OCI-LY7 (cell line): ENCODE results near the gene PSD2. TPM values are rescaled to one million over a fixed set of nuclear protein-coding genes. Genes with fewer than 3 reads are reported as not detected.

Source experiments
- BruUV-seq: library from RNA; stranded (reverse); fragments of 400-500 nt; replicated peaks from 2 replicates; lab custom pipeline; 2021; lab: Mats Ljungman, UMichigan
- CTCF ChIA-PET: fragments of 300-600 bp; sonication (Branson Sonifier 250); formaldehyde crosslinking; loops from one replicate; lab custom pipeline; 2022; ENCODE audit warnings: antibody characterized with exemption; ENCODE audit not compliant: unreplicated experiment; lab: Charles Lee
- POLR2A ChIA-PET: fragments of 300-600 bp; sonication (Branson Sonifier 250); formaldehyde crosslinking; loops from one replicate; lab custom pipeline; 2022; ENCODE audit warnings: antibody characterized with exemption; lab: Charles Lee
- DNase-seq: peaks from one replicate; pipeline ENCODE4 v3.0.0-alpha.2; 2015; ENCODE audit warnings: low spot score
- H2AFZ ChIP-seq: fragments of 200-600 bp; sonication (generic), shearing (Covaris generic); 2 replicates; pipeline ENCODE4 v1.6.1; 2014; ENCODE audit warnings: mild to moderate bottlenecking, antibody characterized with exemption, low read length, moderate library complexity
- H3K27ac ChIP-seq: fragments of 200-600 bp; sonication (generic); 2 replicates; pipeline ENCODE4 v1.5.1; 2014; ENCODE audit warnings: mixed run types, low read depth, mild to moderate bottlenecking, moderate library complexity, low read length, inconsistent platforms; ENCODE audit not compliant: poor library complexity, severe bottlenecking
- H3K36me3 ChIP-seq: fragments of 200-600 bp; sonication (generic); 2 replicates; pipeline ENCODE4 v1.6.1; 2014; ENCODE audit warnings: mild to moderate bottlenecking, antibody characterized with exemption, low read length, moderate library complexity, mixed read lengths; ENCODE audit not compliant: insufficient read depth
- H3K4me1 ChIP-seq: fragments of 200-600 bp; sonication (generic); 2 replicates; pipeline ENCODE4 v1.5.1; 2014; ENCODE audit warnings: mild to moderate bottlenecking, low read length; ENCODE audit not compliant: insufficient read depth, poor library complexity, severe bottlenecking
- H3K4me2 ChIP-seq: fragments of 200-600 bp; sonication (generic); 2 replicates; pipeline ENCODE4 v1.6.1; 2014; ENCODE audit warnings: mild to moderate bottlenecking, low read length
- H3K4me3 ChIP-seq: fragments of 200-600 bp; sonication (generic); 2 replicates; pipeline ENCODE4 v1.5.1; 2014; ENCODE audit warnings: mild to moderate bottlenecking, low read depth, low read length; ENCODE audit not compliant: poor library complexity, severe bottlenecking
- H3K79me2 ChIP-seq: fragments of 200-600 bp; sonication (generic); 2 replicates; pipeline ENCODE4 v1.6.1; 2016; ENCODE audit warnings: low read depth, mild to moderate bottlenecking, low read length, moderate library complexity, mixed read lengths; ENCODE audit not compliant: insufficient read depth
- H3K9me2 ChIP-seq: fragments of 200-600 bp; sonication (generic); 2 replicates; pipeline ENCODE4 v1.6.1; 2016; ENCODE audit warnings: mild to moderate bottlenecking, low read length, mixed read lengths; ENCODE audit not compliant: insufficient read depth
- H3K9me3 ChIP-seq: fragments of 200-600 bp; sonication (generic); 2 replicates; pipeline ENCODE4 v1.6.1; 2014; ENCODE audit warnings: mild to moderate bottlenecking, mixed run types, low read length, mixed read lengths
- H4K20me1 ChIP-seq: fragments of 200-600 bp; sonication (generic); 2 replicates; pipeline ENCODE4 v1.6.1; 2014; ENCODE audit warnings: mild to moderate bottlenecking, antibody characterized with exemption, low read length, moderate library complexity, mixed read lengths; ENCODE audit not compliant: insufficient read depth
- EZH2phosphoT487 ChIP-seq: fragments of 200-600 bp; sonication (generic); IDR thresholded peaks from 2 replicates; pipeline ENCODE4 v1.6.1; 2018; ENCODE audit warnings: low read depth, borderline replicate concordance, mild to moderate bottlenecking, mixed run types, antibody characterized with exemption, low read length, moderate library complexity, mixed read lengths
- intact Hi-C: fragments of 100-400 bp; cut with micrococcal nuclease; formaldehyde crosslinking; loops from one replicate; pipeline ENCODE4 v1.10.0; 2022; ENCODE audit not compliant: unreplicated experiment
- total RNA-seq, 2 experiments: library from RNA; depleted of rRNA in 1 of 2; stranded (reverse); fragments of >200 nt in 1 of 2; shearing (Covaris generic) in 1 of 2; gene quantifications; 2 replicates each; pipeline ENCODE4 v1.2.3, GENCODE V29; 2014 to 2022
- TF ChIP-seq, protein P1 (sequence below): fragments of 200-600 bp; sonication (generic); conservative IDR thresholded peaks from 2 replicates; pipeline ENCODE4 v1.5.1; 2014; ENCODE audit warnings: mild to moderate bottlenecking, antibody characterized with exemption, low read length, moderate library complexity, mixed read lengths

The PSD2 gene
- total RNA-seq, 2 experiments from 2014 or later, result 0.11 to 0.13 TPM

DNA sequence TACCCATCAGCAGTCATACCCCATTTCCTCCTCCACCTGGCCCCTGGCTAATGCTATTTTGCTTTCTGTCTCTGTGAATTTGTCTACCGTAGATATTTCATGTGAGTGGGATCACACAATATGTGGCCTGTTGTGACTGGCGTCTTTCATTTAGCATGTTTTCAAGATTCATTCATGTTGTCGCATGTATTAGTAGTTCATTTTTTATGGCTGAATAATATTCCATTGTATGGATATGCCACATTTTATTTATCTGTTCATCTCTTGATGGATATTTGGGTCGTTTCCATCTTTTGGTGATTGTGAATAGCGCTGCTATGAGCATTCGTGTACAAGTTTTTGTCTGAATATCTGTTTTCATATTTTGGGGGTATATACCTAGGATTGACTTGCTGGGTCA lies 33.9 kb downstream of the PSD2 start:
- BruUV-seq, result no TSS peak
- no peaks in the 10 kb centered on the region for H4K20me1 ChIP-seq
- CTCF ChIA-PET, result no interaction called here
- no peaks in the 10 kb centered on the region for H3K4me1 ChIP-seq
- H3K4me3 ChIP-seq, result no peak overlapping the region
- H2AFZ ChIP-seq, result no peak overlapping the region
- H3K4me2 ChIP-seq, result no peak overlapping the region
- POLR2A ChIA-PET, result no interaction called here
- H3K9me2 ChIP-seq, result no peaks in the 10 kb centered on the region
- H3K9me3 ChIP-seq, result no peaks in the 10 kb centered on the region
- H3K27ac ChIP-seq, result no peak overlapping the region
- intact Hi-C loops, result no loop called here
- DNase-seq, result no peak
- H3K79me2 ChIP-seq, result no peaks in the 10 kb centered on the region
- H3K36me3 ChIP-seq, result no peaks in the 10 kb centered on the region
- TF ChIP-seq, protein P1, sequence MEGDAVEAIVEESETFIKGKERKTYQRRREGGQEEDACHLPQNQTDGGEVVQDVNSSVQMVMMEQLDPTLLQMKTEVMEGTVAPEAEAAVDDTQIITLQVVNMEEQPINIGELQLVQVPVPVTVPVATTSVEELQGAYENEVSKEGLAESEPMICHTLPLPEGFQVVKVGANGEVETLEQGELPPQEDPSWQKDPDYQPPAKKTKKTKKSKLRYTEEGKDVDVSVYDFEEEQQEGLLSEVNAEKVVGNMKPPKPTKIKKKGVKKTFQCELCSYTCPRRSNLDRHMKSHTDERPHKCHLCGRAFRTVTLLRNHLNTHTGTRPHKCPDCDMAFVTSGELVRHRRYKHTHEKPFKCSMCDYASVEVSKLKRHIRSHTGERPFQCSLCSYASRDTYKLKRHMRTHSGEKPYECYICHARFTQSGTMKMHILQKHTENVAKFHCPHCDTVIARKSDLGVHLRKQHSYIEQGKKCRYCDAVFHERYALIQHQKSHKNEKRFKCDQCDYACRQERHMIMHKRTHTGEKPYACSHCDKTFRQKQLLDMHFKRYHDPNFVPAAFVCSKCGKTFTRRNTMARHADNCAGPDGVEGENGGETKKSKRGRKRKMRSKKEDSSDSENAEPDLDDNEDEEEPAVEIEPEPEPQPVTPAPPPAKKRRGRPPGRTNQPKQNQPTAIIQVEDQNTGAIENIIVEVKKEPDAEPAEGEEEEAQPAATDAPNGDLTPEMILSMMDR, result no peak
- no peak for TF ChIP-seq EZH2phosphoT487

DNA sequence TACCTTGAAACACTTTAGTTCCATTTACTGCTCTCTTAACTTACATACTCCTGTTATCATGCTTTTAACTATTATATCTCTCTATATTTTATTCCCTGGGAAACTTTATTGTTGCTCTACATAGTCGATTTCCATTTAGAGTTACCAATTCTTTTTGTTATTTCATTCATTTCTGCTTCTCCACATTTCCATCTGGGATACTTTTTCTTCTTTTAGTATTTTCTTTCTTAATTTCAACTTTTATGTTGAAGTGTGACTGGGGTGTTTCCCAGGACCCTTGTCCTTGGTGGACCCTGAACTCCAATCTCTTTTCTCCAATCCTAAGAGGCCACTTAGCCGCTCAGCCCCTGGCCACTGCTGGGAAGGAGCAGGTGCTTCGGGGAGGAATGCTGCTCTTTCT lies 36.0 kb downstream of the PSD2 start:
- no peaks in the 10 kb centered on the region for H3K9me3 ChIP-seq
- TF ChIP-seq EZH2phosphoT487, result no peak
- TF ChIP-seq, protein P1, result no peak
- no peak for DNase-seq
- ChIA-PET CTCF (no interaction called here), POLR2A (interaction anchor here (0.5 kb wide), 1 partner anchor 519 kb away, joined by 3 read pairs; no protein-coding TSS in a partner anchor)
- no peak overlapping the region for H3K27ac ChIP-seq
- no peaks in the 10 kb centered on the region for H3K4me1 ChIP-seq
- no peaks in the 10 kb centered on the region for H3K9me2 ChIP-seq
- no peaks in the 10 kb centered on the region for H4K20me1 ChIP-seq
- H3K79me2 ChIP-seq, result no peaks in the 10 kb centered on the region
- no peaks in the 10 kb centered on the region for H3K36me3 ChIP-seq
- BruUV-seq, result no TSS peak
- no peak overlapping the region for H3K4me2 ChIP-seq
- no peak overlapping the region for H3K4me3 ChIP-seq
- intact Hi-C loops, result no loop called here
- H2AFZ ChIP-seq, result no peak overlapping the region

DNA sequence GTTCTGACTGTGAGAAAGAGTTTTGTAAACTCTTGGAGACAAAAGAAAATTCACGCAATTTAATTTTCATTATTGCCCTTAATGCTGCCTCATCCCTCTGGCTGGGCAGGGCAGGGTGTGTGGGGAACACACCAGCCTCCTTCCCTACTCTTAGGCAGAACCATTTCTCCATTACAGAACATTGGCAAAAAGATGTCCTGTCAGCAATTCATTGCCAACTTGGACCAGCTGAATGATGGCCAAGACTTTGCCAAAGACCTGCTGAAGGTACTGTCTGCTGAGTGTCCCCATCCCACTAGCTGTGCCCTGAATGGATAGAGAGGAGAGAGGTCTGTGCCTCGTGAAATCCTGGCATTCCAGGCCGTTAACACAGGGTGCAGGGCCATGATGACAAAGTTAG lies 37.9 kb downstream of the PSD2 start:
- H3K4me2 ChIP-seq, result no peak overlapping the region
- H2AFZ ChIP-seq, result no peak overlapping the region
- ChIA-PET CTCF (interaction anchor here (0.5 to 0.6 kb wide), 2 partner anchors 30 to 31 kb away, joined by 3 read pairs; no protein-coding TSS in a partner anchor), POLR2A (no interaction called here)
- no peaks in the 10 kb centered on the region for H4K20me1 ChIP-seq
- intact Hi-C loops, result no loop called here
- BruUV-seq, result no TSS peak
- H3K9me3 ChIP-seq, result no peaks in the 10 kb centered on the region
- H3K4me3 ChIP-seq, result no peak overlapping the region
- H3K79me2 ChIP-seq, result no peaks in the 10 kb centered on the region
- no peaks in the 10 kb centered on the region for H3K9me2 ChIP-seq
- no peak for DNase-seq
- no peak overlapping the region for H3K27ac ChIP-seq
- H3K4me1 ChIP-seq, result no peaks in the 10 kb centered on the region
- no peaks in the 10 kb centered on the region for H3K36me3 ChIP-seq
- TF ChIP-seq EZH2phosphoT487, result no peak
- TF ChIP-seq, protein P1, result no peak
